Endothelial cell of umbilical vein (primary cell): ENCODE measurements around the gene PLCB4. TPM values are rescaled to one million over a fixed set of nuclear protein-coding genes. Genes with fewer than 3 reads are reported as not detected.

Source experiments
- BruUV-seq: library from RNA; stranded (reverse); fragments of 400-500 nt; replicated peaks from 2 replicates; lab custom pipeline; 2021; lab: Mats Ljungman, UMichigan
- CTCF ChIA-PET: fragments of 300-600, 350-600 bp; sonication (Branson Sonifier 250); formaldehyde crosslinking; loops from one replicate; lab custom pipeline; 2021; ENCODE audit warnings: antibody characterized with exemption, inconsistent platforms; lab: Charles Lee
- POLR2A ChIA-PET: fragments of 300-600, 350-600 bp; sonication (Branson Sonifier 250); formaldehyde crosslinking; loops from one replicate; lab custom pipeline; 2021; ENCODE audit warnings: antibody characterized with exemption, inconsistent platforms; lab: Charles Lee
- DNase-seq: peaks from one replicate; pipeline ENCODE4 v3.0.0-alpha.2; 2011; ENCODE audit warnings: low read depth, low spot score
- FAIRE-seq: peaks from 2 replicates; lab custom pipeline; 2011; peaks lifted over from hg19 to GRCh38; lab: Jason Lieb, UNC
- H2AFZ ChIP-seq: 2 replicates; pipeline ENCODE4 v1.6.0; 2012; ENCODE audit warnings: low read depth, low read length, control low read depth, inconsistent platforms
- H3K27ac ChIP-seq: 2 replicates; pipeline ENCODE4 v1.5.1; 2011; ENCODE audit warnings: low read depth, mild to moderate bottlenecking, control low read depth, low read length, moderate library complexity; ENCODE audit not compliant: insufficient read depth
- H3K27me3 ChIP-seq, 2 experiments: 2 replicates each; pipeline versions ENCODE4 v1.6.0 to v1.6.1; 2011; ENCODE audit warnings: low read length in 2 of 2, mixed read lengths in 1 of 2; ENCODE audit not compliant: control insufficient read depth in 2 of 2, insufficient read depth in 2 of 2
- H3K36me3 ChIP-seq, 2 experiments: 2 replicates in 1 of 2; 3 replicates in 1 of 2; pipeline ENCODE4 v1.5.1; 2011; ENCODE audit warnings: low read length in 2 of 2, mild to moderate bottlenecking in 1 of 2, moderate library complexity in 1 of 2; ENCODE audit not compliant: control insufficient read depth in 2 of 2, insufficient read depth in 2 of 2; ENCODE audit errors: extremely low read depth in 1 of 2
- H3K4me1 ChIP-seq: 3 replicates; pipeline ENCODE4 v1.5.1; 2011; ENCODE audit warnings: mild to moderate bottlenecking, low read length; ENCODE audit not compliant: control insufficient read depth, insufficient read depth; ENCODE audit errors: extremely low read depth
- H3K4me2 ChIP-seq: 2 replicates; pipeline ENCODE4 v1.6.1; 2011; ENCODE audit warnings: low read length, control low read depth, mixed read lengths; ENCODE audit not compliant: insufficient read depth
- H3K4me3 ChIP-seq, 3 experiments: fragments of 200-600 bp in 1 of 3; sonication (generic), shearing (Covaris generic) in 1 of 3; replicated peaks in 1 of 3; 2 replicates each; pipeline ENCODE4 v1.5.1; 2011 to 2016; ENCODE audit warnings: control low read depth in 3 of 3, low read length in 3 of 3, mild to moderate bottlenecking in 2 of 3, inconsistent platforms in 1 of 3, low read depth in 1 of 3, moderate library complexity in 1 of 3; ENCODE audit not compliant: insufficient read depth in 1 of 3
- H3K79me2 ChIP-seq: 2 replicates; pipeline ENCODE4 v1.6.0; 2012; ENCODE audit warnings: low read length, inconsistent platforms; ENCODE audit not compliant: control insufficient read depth, insufficient read depth
- H3K9ac ChIP-seq: replicated peaks from 2 replicates; pipeline ENCODE3; 2011; ENCODE audit warnings: low read length, control low read depth; ENCODE audit not compliant: insufficient read depth; ENCODE audit errors: extremely low read depth
- H3K9me1 ChIP-seq: replicated peaks from 3 replicates; pipeline ENCODE4 v1.6.0; 2011; ENCODE audit warnings: mild to moderate bottlenecking, low read length; ENCODE audit not compliant: control insufficient read depth, insufficient read depth; ENCODE audit errors: extremely low read depth
- H3K9me3 ChIP-seq: replicated peaks from 2 replicates; pipeline ENCODE4 v1.5.1; 2012; ENCODE audit warnings: low read length, inconsistent platforms; ENCODE audit not compliant: control insufficient read depth, insufficient read depth
- H4K20me1 ChIP-seq: replicated peaks from 2 replicates; pipeline ENCODE3; 2011; ENCODE audit warnings: mild to moderate bottlenecking, low read length; ENCODE audit not compliant: control insufficient read depth, insufficient read depth; ENCODE audit errors: extremely low read depth
- FOS ChIP-seq: IDR thresholded peaks from 2 replicates; pipeline ENCODE4 v1.6.1; 2011; ENCODE audit warnings: mild to moderate bottlenecking, low read length, moderate library complexity, borderline replicate concordance; ENCODE audit not compliant: insufficient read depth
- GATA2 ChIP-seq: IDR thresholded peaks from 2 replicates; pipeline ENCODE4 v1.7.0; 2011; ENCODE audit warnings: low read depth, mild to moderate bottlenecking, moderate library complexity, mixed read lengths, low read length; ENCODE audit not compliant: insufficient read length, insufficient read depth
- JUN ChIP-seq: IDR thresholded peaks from 2 replicates; pipeline ENCODE4 v1.6.1; 2011; ENCODE audit warnings: borderline replicate concordance, low read depth; ENCODE audit not compliant: insufficient read length, insufficient read depth
- MAX ChIP-seq: IDR thresholded peaks from 2 replicates; pipeline ENCODE4 v1.6.1; 2011; ENCODE audit not compliant: insufficient read depth, insufficient read length
- MYC ChIP-seq: IDR thresholded peaks from one replicate; pipeline ENCODE4 v1.6.1; 2011; ENCODE audit warnings: mild to moderate bottlenecking, low read depth, low read length
- POLR2AphosphoS5 ChIP-seq: IDR thresholded peaks from 2 replicates; pipeline ENCODE4 v1.6.1; 2012; ENCODE audit warnings: low read depth, mild to moderate bottlenecking, control low read depth, low read length, moderate library complexity; ENCODE audit not compliant: insufficient read depth
- dilution Hi-C: fragments of 300-500 bp; cut with MboI; formaldehyde crosslinking; loops from one replicate; pipeline ENCODE4 v1.15.0; 2019; ENCODE audit warnings: low sequenced_read_pairs; ENCODE audit not compliant: extremely low pct_ligation_motif_present
- intact Hi-C: fragments of 100-400 bp; cut with micrococcal nuclease; formaldehyde crosslinking; loops from one replicate; pipeline ENCODE4 v1.10.0; 2022
- polyA plus RNA-seq, 4 experiments: library from polyadenylated mRNA; depleted of rRNA in 3 of 4; stranded (reverse) in 3 of 4; unstranded in 1 of 4; fragments of >200 nt; gene quantifications; 2 replicates each; pipeline versions ENCODE4 v1.2.1 to v1.2.3, GENCODE V29; 2011 to 2012; ENCODE audit warnings: missing spikeins in 1 of 4
- total RNA-seq: library from RNA; stranded (reverse); gene quantifications from 2 replicates; pipeline ENCODE4 v1.2.3, GENCODE V29; 2021
- TF ChIP-seq, protein P1 (sequence below), 2 donors: IDR thresholded peaks; 1 replicate in 1 of 2; 2 replicates in 1 of 2; pipeline ENCODE4 v1.5.1; 2011; ENCODE audit warnings: low read length in 2 of 2, mild to moderate bottlenecking in 2 of 2, moderate library complexity in 2 of 2, control low read depth in 1 of 2, inconsistent platforms in 1 of 2, low read depth in 1 of 2; ENCODE audit not compliant: insufficient read depth in 1 of 2; ENCODE audit errors: extremely low read depth in 1 of 2

PLCB4 gene
- total and polyA plus RNA-seq, 2 donors (not counting 3 experiments of a cell fraction or from before 2014, with no cell fraction given) = 0.37 to 1.7 TPM

DNA sequence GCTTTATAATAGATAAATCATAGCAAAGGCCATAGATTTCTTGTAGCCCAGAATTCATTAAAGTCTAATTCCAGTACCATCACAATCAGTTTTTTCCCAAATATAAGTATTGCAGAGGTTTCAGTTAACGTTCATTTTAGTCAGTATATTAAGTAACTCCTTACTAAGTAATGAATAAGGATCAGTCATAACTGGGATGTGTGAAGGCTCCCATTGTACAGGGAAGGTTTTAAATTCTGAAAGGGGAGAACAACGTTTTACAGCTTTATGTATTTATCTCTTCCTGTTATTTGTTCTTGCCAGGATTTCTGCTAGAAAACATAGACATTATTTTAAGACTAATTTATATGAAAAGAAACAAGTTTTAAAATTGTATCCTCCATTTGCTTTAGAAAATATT, 230.0 kb downstream of the PLCB4 start:
- DNase-seq (peak; percentile 18), FAIRE-seq (no peak)
- H3K27ac ChIP-seq = no peak overlapping the region
- no peaks in the 10 kb centered on the region for H4K20me1 ChIP-seq
- intact Hi-C loops (no loop called here), dilution Hi-C loops (no loop called here)
- H2AFZ ChIP-seq = no peak overlapping the region
- POLR2A ChIA-PET = no interaction called here
- no peaks in the 10 kb centered on the region for H3K36me3 ChIP-seq
- H3K9me3 ChIP-seq = no peaks in the 10 kb centered on the region
- TF ChIP-seq GATA2 (no peak), FOS (no peak), MYC (no peak), JUN (no peak), MAX (no peak), POLR2AphosphoS5 (no peak)
- no peak overlapping the region for H3K4me2 ChIP-seq
- H3K9ac ChIP-seq = no peak overlapping the region
- no peaks in the 10 kb centered on the region for H3K27me3 ChIP-seq
- H3K4me3 ChIP-seq = no peak overlapping the region
- CTCF ChIA-PET = no interaction called here
- no peaks in the 10 kb centered on the region for H3K9me1 ChIP-seq
- BruUV-seq = no TSS peak
- no peaks in the 10 kb centered on the region for H3K79me2 ChIP-seq
- no peaks in the 10 kb centered on the region for H3K4me1 ChIP-seq

GRCh38 chr20:9300080-9300479, 231.2 kb downstream of the PLCB4 start:
- no TSS peak for BruUV-seq
- dilution Hi-C loops (no loop called here), intact Hi-C loops (no loop called here)
- TF ChIP-seq, protein P1, sequence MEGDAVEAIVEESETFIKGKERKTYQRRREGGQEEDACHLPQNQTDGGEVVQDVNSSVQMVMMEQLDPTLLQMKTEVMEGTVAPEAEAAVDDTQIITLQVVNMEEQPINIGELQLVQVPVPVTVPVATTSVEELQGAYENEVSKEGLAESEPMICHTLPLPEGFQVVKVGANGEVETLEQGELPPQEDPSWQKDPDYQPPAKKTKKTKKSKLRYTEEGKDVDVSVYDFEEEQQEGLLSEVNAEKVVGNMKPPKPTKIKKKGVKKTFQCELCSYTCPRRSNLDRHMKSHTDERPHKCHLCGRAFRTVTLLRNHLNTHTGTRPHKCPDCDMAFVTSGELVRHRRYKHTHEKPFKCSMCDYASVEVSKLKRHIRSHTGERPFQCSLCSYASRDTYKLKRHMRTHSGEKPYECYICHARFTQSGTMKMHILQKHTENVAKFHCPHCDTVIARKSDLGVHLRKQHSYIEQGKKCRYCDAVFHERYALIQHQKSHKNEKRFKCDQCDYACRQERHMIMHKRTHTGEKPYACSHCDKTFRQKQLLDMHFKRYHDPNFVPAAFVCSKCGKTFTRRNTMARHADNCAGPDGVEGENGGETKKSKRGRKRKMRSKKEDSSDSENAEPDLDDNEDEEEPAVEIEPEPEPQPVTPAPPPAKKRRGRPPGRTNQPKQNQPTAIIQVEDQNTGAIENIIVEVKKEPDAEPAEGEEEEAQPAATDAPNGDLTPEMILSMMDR (IDR thresholded peaks at IDR 0.05; ENCODE audit: extremely low read depth in 1 of 2, insufficient read depth in 1 of 2, low read depth in 1 of 2, low read length in 2 of 2) = no peak
- TF ChIP-seq GATA2 = no peak
- H2AFZ ChIP-seq = no peak overlapping the region
- no peak overlapping the region for H3K4me2 ChIP-seq
- H3K27me3 ChIP-seq = no peaks in the 10 kb centered on the region
- H3K9ac ChIP-seq = no peak overlapping the region
- CTCF ChIA-PET = no interaction called here
- H3K4me3 ChIP-seq = no peak overlapping the region
- POLR2A ChIA-PET = no interaction called here
- no peaks in the 10 kb centered on the region for H3K9me1 ChIP-seq
- FAIRE-seq (no peak), DNase-seq (no peak)
- H3K9me3 ChIP-seq = no peaks in the 10 kb centered on the region
- H3K79me2 ChIP-seq = no peaks in the 10 kb centered on the region
- H3K27ac ChIP-seq = no peak overlapping the region
- H3K4me1 ChIP-seq = no peaks in the 10 kb centered on the region
- no peaks in the 10 kb centered on the region for H3K36me3 ChIP-seq
- no peaks in the 10 kb centered on the region for H4K20me1 ChIP-seq
